DOHH2 (cell line): ENCODE data around the gene GMDS.

ENCODE experiments used
- EZH2phosphoT487 ChIP-seq: fragments of 200-600 bp; sonication (generic); IDR thresholded peaks from 2 replicates; pipeline ENCODE4 v1.6.1; 2017; ENCODE audit warnings: borderline replicate concordance, mild to moderate bottlenecking, antibody characterized with exemption, low read length, moderate library complexity, mixed read lengths
- TF ChIP-seq, protein P1 (sequence below): fragments of 200-600 bp; sonication (generic); IDR thresholded peaks from one replicate; pipeline ENCODE4 v1.5.1; 2014; ENCODE audit warnings: antibody characterized with exemption, mild to moderate bottlenecking, low read depth, low read length; ENCODE audit not compliant: poor library complexity, severe bottlenecking

DNA sequence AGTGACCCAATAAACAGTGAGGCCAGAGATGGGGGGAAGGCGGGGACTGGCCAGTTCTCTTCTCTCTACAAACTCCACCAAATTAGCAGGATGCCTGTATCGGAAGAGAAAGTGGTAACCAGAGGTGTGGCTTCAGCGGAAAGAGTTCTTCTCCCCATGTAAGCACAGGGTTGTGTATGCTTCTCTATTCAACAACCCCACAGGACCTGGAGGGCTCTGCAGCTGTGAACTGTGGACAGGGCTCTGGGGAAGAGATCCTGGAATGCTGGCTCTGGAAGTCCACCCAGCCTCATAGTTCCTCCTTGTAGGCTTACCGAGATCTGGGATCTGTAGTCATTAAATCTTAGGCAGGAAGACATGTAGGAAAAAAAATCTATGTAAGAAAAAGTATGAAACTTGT, 449.5 kb downstream of the GMDS start:
- TF ChIP-seq, protein P1, sequence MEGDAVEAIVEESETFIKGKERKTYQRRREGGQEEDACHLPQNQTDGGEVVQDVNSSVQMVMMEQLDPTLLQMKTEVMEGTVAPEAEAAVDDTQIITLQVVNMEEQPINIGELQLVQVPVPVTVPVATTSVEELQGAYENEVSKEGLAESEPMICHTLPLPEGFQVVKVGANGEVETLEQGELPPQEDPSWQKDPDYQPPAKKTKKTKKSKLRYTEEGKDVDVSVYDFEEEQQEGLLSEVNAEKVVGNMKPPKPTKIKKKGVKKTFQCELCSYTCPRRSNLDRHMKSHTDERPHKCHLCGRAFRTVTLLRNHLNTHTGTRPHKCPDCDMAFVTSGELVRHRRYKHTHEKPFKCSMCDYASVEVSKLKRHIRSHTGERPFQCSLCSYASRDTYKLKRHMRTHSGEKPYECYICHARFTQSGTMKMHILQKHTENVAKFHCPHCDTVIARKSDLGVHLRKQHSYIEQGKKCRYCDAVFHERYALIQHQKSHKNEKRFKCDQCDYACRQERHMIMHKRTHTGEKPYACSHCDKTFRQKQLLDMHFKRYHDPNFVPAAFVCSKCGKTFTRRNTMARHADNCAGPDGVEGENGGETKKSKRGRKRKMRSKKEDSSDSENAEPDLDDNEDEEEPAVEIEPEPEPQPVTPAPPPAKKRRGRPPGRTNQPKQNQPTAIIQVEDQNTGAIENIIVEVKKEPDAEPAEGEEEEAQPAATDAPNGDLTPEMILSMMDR, result no peak
- no peak for TF ChIP-seq EZH2phosphoT487
